Activated CD4-positive, CD25-positive, alpha-beta regulatory T cell (primary cell): ENCODE measurements around the gene NRGN.

ENCODE experiments used
- DNase-seq, 4 experiments: peaks; one replicate each; lab custom pipeline; 2025; lab: John Stamatoyannopoulos, UW

NRGN gene

GRCh38 chr11:124739479-124740276 is at the start of gene NRGN:
Gene NRGN (plus strand): TSS chr11:124739942. CDS start chr11:124740085, 143 bp downstream.
- peak; percentile 44 to 63 (median 62) for DNase-seq

- DNase-seq, result no peak
Observed at GRCh38 chr11:124693142-124693541, 46.6 kb upstream of the NRGN start.

- no peak for DNase-seq
Observed at GRCh38 chr11:124699547-124699946, 40.2 kb upstream of the NRGN start.

GRCh38 chr11:124700028-124700427 is 39.7 kb upstream of the NRGN start:
- no peak for DNase-seq

- no peak for DNase-seq
Observed at GRCh38 chr11:124707829-124708228, 31.9 kb upstream of the NRGN start.

- DNase-seq, result no peak
Observed at GRCh38 chr11:124712392-124712791, 27.4 kb upstream of the NRGN start.

- no peak for DNase-seq
Observed at GRCh38 chr11:124716591-124716990, 23.2 kb upstream of the NRGN start.

- DNase-seq, result no peak
Observed at GRCh38 chr11:124717421-124717785, 22.3 kb upstream of the NRGN start.

GRCh38 chr11:124717786-124718651 is 21.7 kb upstream of the NRGN start:
- DNase-seq, result no peak

GRCh38 chr11:124718801-124719200 is 20.9 kb upstream of the NRGN start:
- no peak for DNase-seq

GRCh38 chr11:124719534-124719933 is 20.2 kb upstream of the NRGN start:
- DNase-seq, result no peak

GRCh38 chr11:124722176-124722575 is 17.6 kb upstream of the NRGN start:
- no peak for DNase-seq

- no peak for DNase-seq
Observed at GRCh38 chr11:124724979-124725718, 14.6 kb upstream of the NRGN start.

- no peak for DNase-seq
Observed at GRCh38 chr11:124725719-124726105, 14.0 kb upstream of the NRGN start.

- no peak for DNase-seq
Observed at GRCh38 chr11:124727474-124727873, 12.3 kb upstream of the NRGN start.

GRCh38 chr11:124728134-124728533 is 11.6 kb upstream of the NRGN start:
- DNase-seq, result no peak

GRCh38 chr11:124729571-124729970 is 10.2 kb upstream of the NRGN start:
- DNase-seq, result no peak

- DNase-seq, result no peak
Observed at GRCh38 chr11:124732230-124732629, 7.5 kb upstream of the NRGN start.

GRCh38 chr11:124736736-124737135 is 3.0 kb upstream of the NRGN start:
- no peak for DNase-seq

GRCh38 chr11:124737638-124738305 is 2.0 kb upstream of the NRGN start:
- DNase-seq, result no peak

GRCh38 chr11:124738713-124739478 is 846 bp upstream of the NRGN start:
- DNase-seq, result no peak
